ENCODE results near the gene FRMD5. TPM values are rescaled to one million over a fixed set of nuclear protein-coding genes. Genes with fewer than 3 reads are reported as not detected.
"Not testable (repeated sequence)": the region's sequence is repeated elsewhere in the genome, so short reads cannot be mapped to it uniquely, and the experiment has no call there.

FRMD5 gene
- polyA plus RNA-seq, 1 donor from 2014 or later, result 25.8 TPM

GRCh38 chr15:44227584-44227983 lies 32.5 kb upstream of the FRMD5 start:
- H3K4me3 ChIP-seq (ENCODE audit: low read length), result no peak overlapping the region
- H3F3A ChIP-seq (ENCODE audit: insufficient read depth, low read length, poor library complexity, severe bottlenecking), result no peaks in the 10 kb centered on the region
- no peak overlapping the region for H2AFZ ChIP-seq (ENCODE audit: low read depth, low read length)
- TF ChIP-seq, protein P1, sequence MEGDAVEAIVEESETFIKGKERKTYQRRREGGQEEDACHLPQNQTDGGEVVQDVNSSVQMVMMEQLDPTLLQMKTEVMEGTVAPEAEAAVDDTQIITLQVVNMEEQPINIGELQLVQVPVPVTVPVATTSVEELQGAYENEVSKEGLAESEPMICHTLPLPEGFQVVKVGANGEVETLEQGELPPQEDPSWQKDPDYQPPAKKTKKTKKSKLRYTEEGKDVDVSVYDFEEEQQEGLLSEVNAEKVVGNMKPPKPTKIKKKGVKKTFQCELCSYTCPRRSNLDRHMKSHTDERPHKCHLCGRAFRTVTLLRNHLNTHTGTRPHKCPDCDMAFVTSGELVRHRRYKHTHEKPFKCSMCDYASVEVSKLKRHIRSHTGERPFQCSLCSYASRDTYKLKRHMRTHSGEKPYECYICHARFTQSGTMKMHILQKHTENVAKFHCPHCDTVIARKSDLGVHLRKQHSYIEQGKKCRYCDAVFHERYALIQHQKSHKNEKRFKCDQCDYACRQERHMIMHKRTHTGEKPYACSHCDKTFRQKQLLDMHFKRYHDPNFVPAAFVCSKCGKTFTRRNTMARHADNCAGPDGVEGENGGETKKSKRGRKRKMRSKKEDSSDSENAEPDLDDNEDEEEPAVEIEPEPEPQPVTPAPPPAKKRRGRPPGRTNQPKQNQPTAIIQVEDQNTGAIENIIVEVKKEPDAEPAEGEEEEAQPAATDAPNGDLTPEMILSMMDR (IDR thresholded peaks at IDR 0.05; ENCODE audit: poor library complexity, severe bottlenecking), result no peak
- TF ChIP-seq POLR2AphosphoS5 (IDR thresholded peaks at IDR 0.05) (no peak), EP300 (conservative IDR thresholded peaks at IDR 0.05; ENCODE audit: poor library complexity, severe bottlenecking) (no peak), TAF1 (IDR thresholded peaks at IDR 0.05; ENCODE audit: low read depth) (no peak), SMC3 (conservative IDR thresholded peaks at IDR 0.05; ENCODE audit: poor library complexity) (no peak), RAD21 (conservative IDR thresholded peaks at IDR 0.05) (no peak), EZH2 (IDR thresholded peaks at IDR 0.05; ENCODE audit: borderline replicate concordance, insufficient read depth, low read length, poor library complexity, severe bottlenecking) (no peak), MXI1 (conservative IDR thresholded peaks at IDR 0.05; ENCODE audit: poor library complexity, severe bottlenecking) (no peak)
- TF ChIP-seq, protein P2, sequence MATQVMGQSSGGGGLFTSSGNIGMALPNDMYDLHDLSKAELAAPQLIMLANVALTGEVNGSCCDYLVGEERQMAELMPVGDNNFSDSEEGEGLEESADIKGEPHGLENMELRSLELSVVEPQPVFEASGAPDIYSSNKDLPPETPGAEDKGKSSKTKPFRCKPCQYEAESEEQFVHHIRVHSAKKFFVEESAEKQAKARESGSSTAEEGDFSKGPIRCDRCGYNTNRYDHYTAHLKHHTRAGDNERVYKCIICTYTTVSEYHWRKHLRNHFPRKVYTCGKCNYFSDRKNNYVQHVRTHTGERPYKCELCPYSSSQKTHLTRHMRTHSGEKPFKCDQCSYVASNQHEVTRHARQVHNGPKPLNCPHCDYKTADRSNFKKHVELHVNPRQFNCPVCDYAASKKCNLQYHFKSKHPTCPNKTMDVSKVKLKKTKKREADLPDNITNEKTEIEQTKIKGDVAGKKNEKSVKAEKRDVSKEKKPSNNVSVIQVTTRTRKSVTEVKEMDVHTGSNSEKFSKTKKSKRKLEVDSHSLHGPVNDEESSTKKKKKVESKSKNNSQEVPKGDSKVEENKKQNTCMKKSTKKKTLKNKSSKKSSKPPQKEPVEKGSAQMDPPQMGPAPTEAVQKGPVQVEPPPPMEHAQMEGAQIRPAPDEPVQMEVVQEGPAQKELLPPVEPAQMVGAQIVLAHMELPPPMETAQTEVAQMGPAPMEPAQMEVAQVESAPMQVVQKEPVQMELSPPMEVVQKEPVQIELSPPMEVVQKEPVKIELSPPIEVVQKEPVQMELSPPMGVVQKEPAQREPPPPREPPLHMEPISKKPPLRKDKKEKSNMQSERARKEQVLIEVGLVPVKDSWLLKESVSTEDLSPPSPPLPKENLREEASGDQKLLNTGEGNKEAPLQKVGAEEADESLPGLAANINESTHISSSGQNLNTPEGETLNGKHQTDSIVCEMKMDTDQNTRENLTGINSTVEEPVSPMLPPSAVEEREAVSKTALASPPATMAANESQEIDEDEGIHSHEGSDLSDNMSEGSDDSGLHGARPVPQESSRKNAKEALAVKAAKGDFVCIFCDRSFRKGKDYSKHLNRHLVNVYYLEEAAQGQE (IDR thresholded peaks at IDR 0.05; ENCODE audit: borderline replicate concordance), result no peak
- no peaks in the 10 kb centered on the region for H3K9me3 ChIP-seq (ENCODE audit: low read length)
- no peaks in the 10 kb centered on the region for H3K27me3 ChIP-seq (ENCODE audit: insufficient read depth, low read depth, low read length)
- no peak overlapping the region for H3K9ac ChIP-seq (ENCODE audit: low read length)
- no peaks in the 10 kb centered on the region for H4K20me1 ChIP-seq (ENCODE audit: insufficient read depth)
- H3K79me2 ChIP-seq (replicated peaks; ENCODE audit: insufficient read depth, low read length), result no peaks in the 10 kb centered on the region
- H3K9me2 ChIP-seq (ENCODE audit: insufficient read depth, low read length), result no peaks in the 10 kb centered on the region
- H3K27ac ChIP-seq (ENCODE audit: low read length), result no peak overlapping the region
- H3K36me3 ChIP-seq (ENCODE audit: insufficient read depth, low read length), result no peaks in the 10 kb centered on the region
- H3K4me2 ChIP-seq (ENCODE audit: low read length), result no peak overlapping the region

DNA sequence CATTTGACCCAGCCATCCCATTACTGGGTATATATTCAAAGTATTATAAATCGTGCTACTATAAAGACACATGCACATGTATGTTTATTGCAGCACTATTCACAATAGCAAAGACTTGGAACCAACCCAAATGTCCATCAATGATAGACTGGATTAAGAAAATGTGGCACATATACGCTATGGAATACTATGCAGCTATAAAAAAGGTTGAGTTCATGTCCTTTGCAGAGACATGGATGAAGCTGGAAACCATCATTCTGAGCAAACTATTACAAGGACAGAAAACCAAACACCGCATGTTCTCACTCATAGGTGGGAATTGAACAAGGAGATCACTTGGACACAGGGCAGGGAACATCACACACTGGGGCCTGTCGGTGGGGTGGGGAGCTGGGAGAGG lies 31.9 kb upstream of the FRMD5 start:
- H3K27me3 ChIP-seq (ENCODE audit: insufficient read depth, low read depth, low read length), result not testable (repeated sequence)

DNA sequence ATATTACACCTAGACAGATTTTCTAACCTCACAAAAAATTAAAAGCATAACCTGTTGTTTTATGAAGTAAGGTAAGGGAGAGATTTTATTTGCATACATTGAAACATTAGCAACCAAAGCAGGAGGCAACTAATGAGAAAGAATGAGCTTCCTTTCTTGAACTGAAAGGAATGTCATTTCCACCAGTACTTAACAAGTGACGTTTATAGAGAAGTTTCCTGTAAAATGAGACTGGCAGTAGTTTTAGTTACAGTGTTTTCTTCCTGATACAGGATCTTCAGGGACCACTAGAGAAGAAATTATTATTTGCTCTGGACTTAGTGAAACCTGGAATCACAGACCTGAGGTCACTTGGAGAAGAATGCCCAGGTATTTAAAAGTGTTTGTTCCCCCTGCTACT lies 27.4 kb upstream of the FRMD5 start:
- no peaks in the 10 kb centered on the region for H3K9me2 ChIP-seq (ENCODE audit: insufficient read depth, low read length)
- H3K36me3 ChIP-seq (ENCODE audit: insufficient read depth, low read length), result no peaks in the 10 kb centered on the region
- no peak for TF ChIP-seq EZH2 (IDR thresholded peaks at IDR 0.05; ENCODE audit: borderline replicate concordance, insufficient read depth, low read length, poor library complexity, severe bottlenecking)
- no peak for TF ChIP-seq EP300 (conservative IDR thresholded peaks at IDR 0.05; ENCODE audit: poor library complexity, severe bottlenecking)
- TF ChIP-seq, protein P1 (IDR thresholded peaks at IDR 0.05; ENCODE audit: poor library complexity, severe bottlenecking), result no peak
- no peak for TF ChIP-seq RAD21 (conservative IDR thresholded peaks at IDR 0.05)
- no peak for TF ChIP-seq TAF1 (IDR thresholded peaks at IDR 0.05; ENCODE audit: low read depth)
- TF ChIP-seq POLR2AphosphoS5 (IDR thresholded peaks at IDR 0.05), result no peak
- TF ChIP-seq MXI1 (conservative IDR thresholded peaks at IDR 0.05; ENCODE audit: poor library complexity, severe bottlenecking), result no peak
- TF ChIP-seq SMC3 (conservative IDR thresholded peaks at IDR 0.05; ENCODE audit: poor library complexity), result no peak
- TF ChIP-seq, protein P2 (IDR thresholded peaks at IDR 0.05; ENCODE audit: borderline replicate concordance), result no peak
- H3K27ac ChIP-seq (ENCODE audit: low read length), result no peak overlapping the region
- H3K4me3 ChIP-seq (ENCODE audit: low read length), result no peak overlapping the region
- H3K9ac ChIP-seq (ENCODE audit: low read length), result no peak overlapping the region
- no peaks in the 10 kb centered on the region for H3F3A ChIP-seq (ENCODE audit: insufficient read depth, low read length, poor library complexity, severe bottlenecking)
- H3K79me2 ChIP-seq (replicated peaks; ENCODE audit: insufficient read depth, low read length), result no peaks in the 10 kb centered on the region
- H2AFZ ChIP-seq (ENCODE audit: low read depth, low read length), result no peak overlapping the region
- H3K4me2 ChIP-seq (ENCODE audit: low read length), result no peak overlapping the region
- no peaks in the 10 kb centered on the region for H3K9me3 ChIP-seq (ENCODE audit: low read length)
- H4K20me1 ChIP-seq (ENCODE audit: insufficient read depth), result no peaks in the 10 kb centered on the region
- no peaks in the 10 kb centered on the region for H3K27me3 ChIP-seq (ENCODE audit: insufficient read depth, low read depth, low read length)

More for the DNA sequence above, 31.9 kb upstream of the FRMD5 start:
- H4K20me1 ChIP-seq (ENCODE audit: insufficient read depth); H3K9ac ChIP-seq (ENCODE audit: low read length); H2AFZ ChIP-seq (ENCODE audit: low read depth, low read length); H3K9me3 ChIP-seq (ENCODE audit: low read length); H3K79me2 ChIP-seq (replicated peaks; ENCODE audit: insufficient read depth, low read length); H3K4me2 ChIP-seq (ENCODE audit: low read length); H3K4me3 ChIP-seq (ENCODE audit: low read length); H3F3A ChIP-seq (ENCODE audit: insufficient read depth, low read length, poor library complexity, severe bottlenecking); H3K27ac ChIP-seq (ENCODE audit: low read length); H3K36me3 ChIP-seq (ENCODE audit: insufficient read depth, low read length); H3K9me2 ChIP-seq (ENCODE audit: insufficient read depth, low read length): not testable (repeated sequence)

All from neural cell (in vitro differentiated cells).